Measurements from ENCODE around the gene ZNF77.

DNA sequence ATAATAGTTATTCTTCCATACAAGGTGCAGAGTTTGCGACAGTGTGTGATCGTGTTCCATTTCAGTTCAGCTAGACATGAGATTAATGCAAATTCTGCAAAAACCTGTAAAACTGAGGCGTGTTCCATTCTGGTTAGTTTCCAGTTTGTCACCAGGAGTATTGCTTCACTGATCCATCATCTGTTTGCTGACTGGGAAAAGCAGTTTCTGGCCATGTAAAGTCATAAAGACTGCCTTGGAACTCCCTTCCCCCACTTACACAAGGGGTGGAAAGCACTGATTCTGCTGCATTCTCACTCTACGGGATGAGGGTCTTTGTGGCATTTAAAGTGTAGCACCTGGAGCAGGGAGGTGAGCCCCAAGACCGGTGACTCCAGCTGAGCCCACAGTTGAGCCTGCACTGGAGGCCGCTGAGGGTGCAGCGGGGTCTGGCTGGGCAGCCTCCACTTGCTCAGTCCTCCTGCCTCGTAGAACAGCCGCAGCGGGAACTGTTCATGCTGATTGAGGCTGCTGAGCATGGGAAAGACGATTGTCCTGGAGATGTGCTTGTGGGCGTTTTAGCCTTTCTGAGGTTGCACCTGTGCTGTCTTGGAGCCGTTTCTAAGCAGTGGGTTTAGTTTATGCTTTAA is 42.1 kb downstream of the ZNF77 start:
- TF ChIP-seq, protein P1, sequence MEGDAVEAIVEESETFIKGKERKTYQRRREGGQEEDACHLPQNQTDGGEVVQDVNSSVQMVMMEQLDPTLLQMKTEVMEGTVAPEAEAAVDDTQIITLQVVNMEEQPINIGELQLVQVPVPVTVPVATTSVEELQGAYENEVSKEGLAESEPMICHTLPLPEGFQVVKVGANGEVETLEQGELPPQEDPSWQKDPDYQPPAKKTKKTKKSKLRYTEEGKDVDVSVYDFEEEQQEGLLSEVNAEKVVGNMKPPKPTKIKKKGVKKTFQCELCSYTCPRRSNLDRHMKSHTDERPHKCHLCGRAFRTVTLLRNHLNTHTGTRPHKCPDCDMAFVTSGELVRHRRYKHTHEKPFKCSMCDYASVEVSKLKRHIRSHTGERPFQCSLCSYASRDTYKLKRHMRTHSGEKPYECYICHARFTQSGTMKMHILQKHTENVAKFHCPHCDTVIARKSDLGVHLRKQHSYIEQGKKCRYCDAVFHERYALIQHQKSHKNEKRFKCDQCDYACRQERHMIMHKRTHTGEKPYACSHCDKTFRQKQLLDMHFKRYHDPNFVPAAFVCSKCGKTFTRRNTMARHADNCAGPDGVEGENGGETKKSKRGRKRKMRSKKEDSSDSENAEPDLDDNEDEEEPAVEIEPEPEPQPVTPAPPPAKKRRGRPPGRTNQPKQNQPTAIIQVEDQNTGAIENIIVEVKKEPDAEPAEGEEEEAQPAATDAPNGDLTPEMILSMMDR (IDR thresholded peaks at IDR 0.05) = no peak
- TF ChIP-seq POLR2A (IDR thresholded peaks at IDR 0.05) = no peak

All from vagina (tissue), 2 donors.